NT2/D1 (cell line): ENCODE data around the gene MTERF1.

Experiments
- DNase-seq: peaks from one replicate; pipeline ENCODE4 v3.0.0-alpha.2; 2011; ENCODE audit warnings: low read depth, low spot score
- H3K27me3 ChIP-seq: 2 replicates; pipeline ENCODE4 v1.6.0; 2011; ENCODE audit warnings: mild to moderate bottlenecking; ENCODE audit not compliant: insufficient read length, insufficient read depth
- H3K36me3 ChIP-seq: 2 replicates; pipeline ENCODE4 v1.6.1; 2011; ENCODE audit warnings: mild to moderate bottlenecking, low read length, mixed read lengths; ENCODE audit not compliant: insufficient read depth, insufficient read length
- H3K4me1 ChIP-seq: 2 replicates; pipeline ENCODE4 v1.5.1; 2011; ENCODE audit not compliant: insufficient read depth, insufficient read length
- H3K4me3 ChIP-seq: 2 replicates; pipeline ENCODE4 v1.5.1; 2011; ENCODE audit warnings: low read depth; ENCODE audit not compliant: insufficient read length
- H3K9ac ChIP-seq: 2 replicates; pipeline ENCODE4 v1.6.0; 2011; ENCODE audit warnings: low read depth; ENCODE audit not compliant: insufficient read length
- H3K9me3 ChIP-seq: 2 replicates; pipeline ENCODE4 v1.5.1; 2011; ENCODE audit warnings: mild to moderate bottlenecking, low read length; ENCODE audit not compliant: insufficient read depth
- SUZ12 ChIP-seq: IDR thresholded peaks from 2 replicates; pipeline ENCODE4 v1.6.1; 2011; ENCODE audit not compliant: insufficient read length, insufficient read depth; ENCODE audit errors: extremely low read depth
- YY1 ChIP-seq: IDR thresholded peaks from 2 replicates; pipeline ENCODE4 v1.6.1; 2011; ENCODE audit not compliant: insufficient read length, insufficient read depth
- ZNF274 ChIP-seq: IDR thresholded peaks from 2 replicates; pipeline ENCODE4 v1.6.1; 2011; ENCODE audit warnings: mild to moderate bottlenecking, low read depth, low read length

The MTERF1 gene

DNA sequence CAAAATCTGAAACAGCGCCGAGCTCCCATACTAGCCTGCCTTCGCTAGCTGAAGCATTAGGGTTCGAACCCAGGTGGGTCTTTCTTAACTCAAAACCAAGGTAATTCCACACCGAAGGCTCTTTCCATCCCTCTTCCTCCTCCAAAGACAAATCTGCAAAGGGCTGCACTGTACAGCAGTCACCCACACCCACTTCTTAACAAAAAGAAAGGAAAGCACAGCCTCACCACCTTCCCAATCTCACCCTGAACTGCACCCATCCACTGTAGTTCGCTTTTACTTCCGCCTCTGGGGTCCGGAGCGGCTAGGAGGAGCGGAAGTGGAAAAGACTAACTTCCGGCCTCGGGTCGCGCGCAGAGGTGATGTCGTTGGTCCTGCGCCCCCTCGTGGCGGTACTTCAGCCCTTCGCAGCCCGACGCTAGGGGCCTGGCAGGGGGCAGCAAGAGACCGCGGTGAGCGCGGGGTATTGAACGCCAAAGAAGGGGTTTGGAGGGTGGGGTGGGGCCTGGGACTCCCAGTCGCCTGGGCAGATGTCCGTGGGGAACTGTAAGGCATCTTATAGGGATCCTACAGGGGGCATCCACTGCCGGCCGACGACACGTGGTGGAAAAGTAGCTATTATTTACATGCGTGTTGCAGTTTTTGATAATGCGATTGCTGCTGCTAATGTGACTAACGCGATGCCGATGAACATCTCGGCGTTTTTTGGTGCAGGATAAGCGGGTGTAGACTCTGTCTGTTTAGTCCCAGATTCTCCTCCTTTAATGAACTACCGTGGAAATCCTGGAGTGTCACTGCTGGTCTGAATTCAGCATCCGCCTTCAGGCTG is at the start of gene MTERF1:
Gene MTERF1 (minus strand): TSS at position 290 of the 829 bp plus-strand sequence. CDS start 619 bp downstream, outside the sequence.
- peak; percentile 93 for DNase-seq
- Histone ChIP-seq H3K9me3 (peaks cover 2% of the 10 kb centered on the region; the same call in 1 of the 2 replicates), H3K9ac (peak within 1 kb of the TSS; percentile 76), H3K27me3 (no peaks in the 10 kb centered on the region), H3K4me1 (no peaks in the 10 kb centered on the region), H3K4me3 (peak within 1 kb of the TSS; percentile 83), H3K36me3 (peaks cover 18% of the 10 kb centered on the region)
- TF ChIP-seq YY1 (no peak), SUZ12 (no peak), ZNF274 (no peak)

- TF ChIP-seq ZNF274 = no peak
- TF ChIP-seq YY1 = no peak
- no peak for TF ChIP-seq SUZ12
- DNase-seq = no peak
- Histone ChIP-seq H3K9ac (no peak overlapping the region), H3K4me3 (no peak overlapping the region), H3K9me3 (no peaks in the 10 kb centered on the region), H3K36me3 (no peaks in the 10 kb centered on the region), H3K27me3 (no peaks in the 10 kb centered on the region), H3K4me1 (no peaks in the 10 kb centered on the region)
Measured at GRCh38 chr7:91929463-91929862, 49.0 kb upstream of the MTERF1 start.

- no peak for DNase-seq
- Histone ChIP-seq H3K9me3 (no peaks in the 10 kb centered on the region), H3K4me1 (no peaks in the 10 kb centered on the region), H3K36me3 (no peaks in the 10 kb centered on the region), H3K4me3 (no peak overlapping the region), H3K27me3 (no peaks in the 10 kb centered on the region), H3K9ac (no peak overlapping the region)
- TF ChIP-seq ZNF274 = no peak
- no peak for TF ChIP-seq SUZ12
- no peak for TF ChIP-seq YY1
Measured at GRCh38 chr7:91927912-91928311, 47.4 kb upstream of the MTERF1 start.

DNA sequence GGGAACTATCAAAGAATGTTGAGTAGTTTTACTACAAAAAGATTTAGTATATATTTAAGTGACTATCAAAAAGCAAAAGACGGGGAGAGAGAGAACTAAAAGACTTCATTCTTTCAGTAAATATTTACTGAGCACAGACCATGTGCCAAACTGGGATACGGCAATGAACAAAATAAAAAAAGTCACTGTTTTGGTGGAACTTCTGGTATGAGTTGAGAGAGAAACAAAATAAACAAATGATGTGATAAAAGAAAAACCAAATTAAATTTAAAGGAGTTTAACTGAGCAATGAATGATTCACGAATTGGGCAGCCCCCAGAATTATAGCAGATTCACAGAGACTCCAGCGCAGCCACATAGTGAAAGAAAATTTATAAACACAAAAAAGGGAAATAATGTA is 42.4 kb upstream of the MTERF1 start:
- no peak for DNase-seq
- no peak overlapping the region for H3K4me3 ChIP-seq
- no peak for TF ChIP-seq SUZ12
- TF ChIP-seq ZNF274 = no peak
- TF ChIP-seq YY1 = no peak
- H3K9me3 ChIP-seq = no peaks in the 10 kb centered on the region
- H3K9ac ChIP-seq = no peak overlapping the region
- no peaks in the 10 kb centered on the region for H3K27me3 ChIP-seq
- H3K4me1 ChIP-seq = no peaks in the 10 kb centered on the region
- no peaks in the 10 kb centered on the region for H3K36me3 ChIP-seq

DNA sequence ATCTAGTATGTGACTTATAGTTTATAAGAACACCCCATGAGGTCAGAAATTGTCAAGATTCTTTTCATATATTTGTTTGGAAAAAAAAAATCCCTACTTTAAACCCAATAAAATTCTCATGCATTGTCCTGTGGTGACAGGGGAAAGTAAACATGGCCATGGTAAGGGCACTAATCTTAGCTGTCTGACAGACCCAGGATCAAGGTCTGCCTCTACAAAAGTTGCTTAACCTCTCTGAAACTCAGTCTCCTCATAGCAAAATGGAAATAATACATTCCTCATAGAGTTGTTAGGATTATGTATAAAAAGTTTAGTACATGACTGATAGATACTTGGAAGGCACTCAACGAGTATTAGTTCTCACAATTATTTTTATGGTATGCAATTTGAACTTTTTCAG is 37.9 kb upstream of the MTERF1 start:
- no peak for DNase-seq
- Histone ChIP-seq H3K9me3 (no peaks in the 10 kb centered on the region), H3K9ac (no peak overlapping the region), H3K4me3 (no peak overlapping the region), H3K36me3 (no peaks in the 10 kb centered on the region), H3K27me3 (no peaks in the 10 kb centered on the region), H3K4me1 (no peaks in the 10 kb centered on the region)
- TF ChIP-seq YY1 (no peak), SUZ12 (no peak), ZNF274 (no peak)

DNA sequence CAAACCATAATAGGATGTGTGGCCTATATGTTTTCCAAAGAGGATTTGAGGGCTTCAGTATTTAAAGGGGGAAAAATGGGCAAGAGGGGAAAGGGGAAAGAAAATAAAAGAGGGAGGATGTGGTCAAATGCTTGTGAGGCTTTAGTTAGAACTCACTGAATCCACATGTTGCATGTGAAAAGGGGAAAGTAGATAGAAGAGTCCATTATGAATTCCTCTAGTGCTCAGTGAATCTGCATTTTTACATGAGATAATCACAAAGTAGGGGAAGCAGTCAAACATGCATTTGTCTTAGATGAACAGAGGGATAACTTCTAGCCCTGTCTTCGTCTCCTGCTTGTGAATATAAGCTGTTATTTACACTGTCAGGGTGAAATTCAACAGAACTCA is 35.5 kb upstream of the MTERF1 start:
- Histone ChIP-seq H3K9ac (no peak overlapping the region), H3K4me3 (no peak overlapping the region), H3K27me3 (no peaks in the 10 kb centered on the region), H3K9me3 (no peaks in the 10 kb centered on the region), H3K36me3 (no peaks in the 10 kb centered on the region), H3K4me1 (no peaks in the 10 kb centered on the region)
- TF ChIP-seq YY1 (no peak), SUZ12 (no peak), ZNF274 (no peak)
- no peak for DNase-seq

DNA sequence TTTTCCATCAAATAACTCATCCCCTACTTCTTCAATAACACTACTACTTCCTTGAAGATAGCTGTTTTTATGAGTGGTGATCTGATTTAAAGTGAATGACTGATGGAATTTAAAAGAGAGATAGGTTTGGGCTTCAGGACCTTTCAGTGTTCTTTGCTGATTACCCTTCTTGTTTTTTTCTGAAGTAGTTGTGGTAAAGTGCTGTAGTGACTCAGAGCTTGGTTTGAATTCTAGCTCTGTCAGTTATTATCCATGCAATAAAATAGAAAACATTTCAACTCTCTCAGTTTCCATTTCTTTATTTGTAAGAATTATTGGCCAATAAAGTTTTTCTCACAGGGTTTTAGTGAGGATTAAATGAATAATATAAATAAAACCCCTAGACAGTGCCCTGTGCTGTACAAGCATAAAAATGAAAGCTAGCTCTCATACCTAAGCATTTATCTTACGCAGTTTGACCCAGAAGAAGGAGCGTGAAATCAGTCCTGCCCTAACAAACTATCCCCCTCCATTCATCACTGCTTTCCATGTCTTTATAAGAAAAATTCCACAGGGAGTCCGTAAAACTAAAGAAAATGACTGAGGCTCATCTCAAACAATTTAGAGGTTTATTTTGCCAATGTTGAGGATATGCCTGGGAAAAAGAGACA is 35.0 kb upstream of the MTERF1 start:
- Histone ChIP-seq H3K36me3 (no peaks in the 10 kb centered on the region), H3K4me3 (no peak overlapping the region), H3K4me1 (no peaks in the 10 kb centered on the region), H3K27me3 (no peaks in the 10 kb centered on the region), H3K9me3 (peaks cover 1% of the 10 kb centered on the region; the same call in 1 of the 2 replicates), H3K9ac (no peak overlapping the region)
- TF ChIP-seq SUZ12 = no peak
- no peak for TF ChIP-seq ZNF274
- no peak for DNase-seq

DNA sequence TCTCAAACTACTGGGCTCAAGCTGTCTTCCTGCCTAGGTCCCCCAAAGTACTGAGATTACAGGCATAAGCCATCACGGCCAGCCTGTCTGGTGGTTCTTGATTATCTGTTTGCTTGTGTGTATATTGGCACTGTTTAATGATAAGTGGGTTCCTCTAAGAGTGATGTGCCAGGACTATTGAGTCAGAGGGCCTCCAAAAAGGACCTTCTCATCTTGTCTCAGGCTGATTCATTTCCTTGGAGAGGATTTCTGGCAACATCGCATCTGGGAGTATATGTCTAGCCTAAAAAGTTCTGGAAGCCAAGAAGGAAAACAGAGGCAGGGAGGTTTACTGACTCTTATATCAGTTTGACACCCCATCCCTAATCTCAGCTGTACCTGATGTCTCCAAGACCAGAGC is 33.1 kb upstream of the MTERF1 start:
- Histone ChIP-seq H3K9ac (no peak overlapping the region), H3K4me3 (no peak overlapping the region), H3K9me3 (peaks cover 10% of the 10 kb centered on the region), H3K36me3 (no peaks in the 10 kb centered on the region), H3K27me3 (no peaks in the 10 kb centered on the region), H3K4me1 (no peaks in the 10 kb centered on the region)
- no peak for DNase-seq
- TF ChIP-seq SUZ12 (no peak), YY1 (no peak), ZNF274 (no peak)
